OCI-M2 (cell line): Measurements from ENCODE around the gene PVALEF.

ENCODE experiments used
- DNase-seq: peaks from one replicate; lab custom pipeline; 2025; ENCODE audit not compliant: unreplicated experiment; lab: John Stamatoyannopoulos, UW

Gene PVALEF

GRCh38 chr17:81194941-81195901 lies 29.9 kb downstream of the PVALEF start:
- no peak for DNase-seq

- DNase-seq = no peak
These were observed 30.7 kb downstream of the PVALEF start for GRCh38 chr17:81195941-81196495.

- DNase-seq = no peak
These were observed 31.4 kb downstream of the PVALEF start for GRCh38 chr17:81196505-81197408.

- no peak for DNase-seq
These were observed 32.1 kb downstream of the PVALEF start for GRCh38 chr17:81197409-81197795.

GRCh38 chr17:81197831-81198490 lies 32.7 kb downstream of the PVALEF start:
- DNase-seq = no peak

GRCh38 chr17:81198826-81199481 lies 33.6 kb downstream of the PVALEF start:
- DNase-seq = no peak

GRCh38 chr17:81199482-81199830 lies 34.1 kb downstream of the PVALEF start:
- no peak for DNase-seq

- DNase-seq = no peak
These were observed 34.9 kb downstream of the PVALEF start for GRCh38 chr17:81200201-81200600.

- peak; percentile 2 for DNase-seq
These were observed 35.6 kb downstream of the PVALEF start for GRCh38 chr17:81200695-81201580.

GRCh38 chr17:81202318-81202717 lies 37.0 kb downstream of the PVALEF start:
- no peak for DNase-seq

- no peak for DNase-seq
These were observed 37.8 kb downstream of the PVALEF start for GRCh38 chr17:81203136-81203535.

- no peak for DNase-seq
These were observed 39.3 kb downstream of the PVALEF start for GRCh38 chr17:81204578-81204977.

GRCh38 chr17:81206166-81206565 lies 40.9 kb downstream of the PVALEF start:
- no peak for DNase-seq

- DNase-seq = no peak
These were observed 41.4 kb downstream of the PVALEF start for GRCh38 chr17:81206657-81207056.

- no peak for DNase-seq
These were observed 42.6 kb downstream of the PVALEF start for GRCh38 chr17:81207610-81208581.

GRCh38 chr17:81208651-81209050 lies 43.3 kb downstream of the PVALEF start:
- no peak for DNase-seq

- DNase-seq = no peak
These were observed 43.8 kb downstream of the PVALEF start for GRCh38 chr17:81209141-81209540.

- no peak for DNase-seq
These were observed 45.2 kb downstream of the PVALEF start for GRCh38 chr17:81210466-81210865.
